CD14-positive monocyte (primary cell): ENCODE data around the gene LRP1. TPM values are rescaled to one million over a fixed set of nuclear protein-coding genes. Genes with fewer than 3 reads are reported as not detected.
A peak's percentile ranks its signal among the peaks of the same experiment; 100 is the strongest.

Experiments
- DNase-seq, 3 donors: peaks; one replicate each; pipeline ENCODE4 v3.0.0-alpha.2; 2011 to 2022
- H2AFZ ChIP-seq: 2 replicates; pipeline ENCODE4 v1.6.0; 2012; ENCODE audit warnings: mild to moderate bottlenecking, low read depth, low read length, inconsistent platforms; ENCODE audit not compliant: insufficient read depth, poor library complexity, severe bottlenecking
- H3K27ac ChIP-seq, 2 donors: 1 replicate in 1 of 2; 2 replicates in 1 of 2; pipeline ENCODE4 v1.5.1; 2012 to 2013; ENCODE audit warnings: low read length in 2 of 2, control low read depth in 1 of 2, inconsistent platforms in 1 of 2, low read depth in 1 of 2, mild to moderate bottlenecking in 1 of 2
- H3K27me3 ChIP-seq, 2 donors: one replicate each; pipeline versions ENCODE4 v1.6.0 to v1.6.1; 2011 to 2013; ENCODE audit warnings: low read length in 2 of 2; ENCODE audit not compliant: control insufficient read depth in 2 of 2, insufficient read depth in 2 of 2
- H3K36me3 ChIP-seq, 2 donors: replicated peaks in 1 of 2; 1 replicate in 1 of 2; 2 replicates in 1 of 2; pipeline versions ENCODE4 v1.5.1 to v1.6.1; 2012 to 2013; ENCODE audit warnings: low read length in 2 of 2, control low read depth in 1 of 2, inconsistent platforms in 1 of 2, mild to moderate bottlenecking in 1 of 2; ENCODE audit not compliant: insufficient read depth in 2 of 2, control insufficient read depth in 1 of 2
- H3K4me1 ChIP-seq, 2 donors: 1 replicate in 1 of 2; 2 replicates in 1 of 2; pipeline versions ENCODE4 v1.5.1 to v1.6.1; 2012 to 2013; ENCODE audit warnings: low read length in 2 of 2, control low read depth in 1 of 2, inconsistent platforms in 1 of 2, mild to moderate bottlenecking in 1 of 2, moderate library complexity in 1 of 2; ENCODE audit not compliant: insufficient read depth in 2 of 2, control insufficient read depth in 1 of 2
- H3K4me2 ChIP-seq: replicated peaks from 2 replicates; pipeline ENCODE3; 2012; ENCODE audit warnings: low read length, moderate library complexity, mild to moderate bottlenecking; ENCODE audit not compliant: poor library complexity, severe bottlenecking; ENCODE audit errors: extremely low read depth
- H3K4me3 ChIP-seq, 3 experiments: fragments of 200-600 bp in 1 of 3; sonication (generic) in 1 of 3; replicated peaks in 1 of 3; 1 replicate in 2 of 3; 2 replicates in 1 of 3; pipeline ENCODE4 v1.5.1; 2011 to 2013; ENCODE audit warnings: low read length in 3 of 3, mild to moderate bottlenecking in 3 of 3, control low read depth in 2 of 3, low read depth in 2 of 3, inconsistent platforms in 1 of 3, moderate library complexity in 1 of 3
- H3K79me2 ChIP-seq: 2 replicates; pipeline ENCODE4 v1.6.0; 2012; ENCODE audit warnings: mild to moderate bottlenecking, control low read depth, inconsistent platforms, low read length, moderate library complexity; ENCODE audit not compliant: insufficient read depth
- H3K9ac ChIP-seq: 2 replicates; pipeline ENCODE4 v1.6.0; 2017; ENCODE audit warnings: low read length, mild to moderate bottlenecking; ENCODE audit not compliant: insufficient read depth, poor library complexity, severe bottlenecking
- H3K9me3 ChIP-seq, 2 donors: replicated peaks in 1 of 2; 1 replicate in 1 of 2; 2 replicates in 1 of 2; pipeline versions ENCODE4 v1.5.1 to v1.6.1; 2012 to 2013; ENCODE audit warnings: low read length in 2 of 2, control low read depth in 1 of 2; ENCODE audit not compliant: control insufficient read depth in 1 of 2, insufficient read depth in 1 of 2
- H4K20me1 ChIP-seq: 2 replicates; pipeline ENCODE4 v1.6.0; 2012; ENCODE audit warnings: mild to moderate bottlenecking, low read length, control low read depth, moderate library complexity; ENCODE audit not compliant: insufficient read depth
- H3K27ac Mint-ChIP-seq, 7 donors: one replicate each; pipeline ENCODE4 v1.8.0; 2020; ENCODE audit warnings: mild to moderate bottlenecking in 7 of 7, mixed read lengths in 7 of 7, moderate library complexity in 6 of 7, inconsistent platforms in 2 of 7
- H3K27me3 Mint-ChIP-seq, 3 donors: one replicate each; pipeline ENCODE4 v1.8.0; 2021 to 2022; ENCODE audit warnings: low read depth in 3 of 3, mild to moderate bottlenecking in 3 of 3, mixed read lengths in 3 of 3, moderate library complexity in 3 of 3, inconsistent platforms in 1 of 3
- H3K36me3 Mint-ChIP-seq, 2 donors: one replicate each; pipeline ENCODE4 v1.8.0; 2020; ENCODE audit warnings: mixed read lengths in 2 of 2, inconsistent platforms in 1 of 2, mild to moderate bottlenecking in 1 of 2
- H3K4me1 Mint-ChIP-seq: one replicate; pipeline ENCODE4 v1.8.0; 2020; ENCODE audit warnings: mild to moderate bottlenecking, mixed read lengths
- H3K4me3 Mint-ChIP-seq, 2 donors: one replicate each; pipeline ENCODE4 v1.8.0; 2020; ENCODE audit warnings: mild to moderate bottlenecking in 2 of 2, mixed read lengths in 2 of 2, moderate library complexity in 1 of 2
- H3K9me3 Mint-ChIP-seq, 7 donors: one replicate each; pipeline ENCODE4 v1.8.0; 2020 to 2022; ENCODE audit warnings: mixed read lengths in 7 of 7, mild to moderate bottlenecking in 6 of 7, moderate library complexity in 6 of 7, inconsistent platforms in 2 of 7
- CTCF ChIP-seq: fragments of 200-600 bp; IDR thresholded peaks from one replicate; pipeline ENCODE4 v1.8.0; 2022; ENCODE audit warnings: antibody characterized with exemption, mild to moderate bottlenecking
- WGBS: methylation state at CpG from one replicate; pipeline ENCODE4 v1.1.5; 2013; ENCODE audit warnings: missing lambda C conversion rate; ENCODE audit not compliant: insufficient coverage; 5-methylcytosine and 5-hydroxymethylcytosine counted together
- intact Hi-C, 2 donors: fragments of 100-400 bp; cut with micrococcal nuclease; formaldehyde crosslinking; loops; one replicate each; pipeline versions ENCODE4 v1.15.0 to v1.15.1; 2023
- polyA plus RNA-seq, 3 donors: library from polyadenylated mRNA; depleted of rRNA in 1 of 3; unstranded in 2 of 3; stranded (reverse) in 1 of 3; fragments of 300-500 nt in 2 of 3; fragments of >200 nt in 1 of 3; fragmentation: Illumina TruSeq in 2 of 3; gene quantifications; 1 replicate in 2 of 3; 2 replicates in 1 of 3; pipeline ENCODE4 v1.2.3, GENCODE V29; 2012 to 2021

Gene LRP1
- polyA plus RNA-seq, 3 donors = 5.5 to 246 (median 10.5) TPM

DNA sequence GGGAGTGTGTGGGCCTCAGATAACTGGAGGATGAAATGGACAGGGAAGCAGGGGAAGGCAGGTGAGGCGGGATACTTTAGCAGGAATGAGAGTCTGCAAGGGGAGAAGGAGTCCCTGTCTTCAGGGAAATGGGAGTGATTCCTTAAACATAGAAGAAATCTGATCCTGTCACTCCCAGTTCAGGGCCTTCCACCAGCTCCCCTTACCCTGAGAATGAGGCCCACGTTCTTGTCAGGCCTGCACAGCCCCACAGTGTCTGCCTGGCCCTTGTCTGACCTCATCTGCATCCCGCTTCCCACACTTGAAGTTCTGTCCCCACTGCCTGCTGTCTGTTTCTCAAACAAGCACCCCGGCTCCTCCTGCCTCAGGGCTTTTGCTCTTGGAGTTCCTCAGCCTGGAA lies 31.8 kb downstream of the LRP1 start:
- Mint-ChIP-seq H3K27me3 (peaks cover 0 to 5% (median 3%) of the 10 kb centered on the region in 3 donors), H3K27ac (no peak overlapping the region), H3K36me3 (peaks cover 86 to 97% of the 10 kb centered on the region in 2 donors), H3K4me1 (peaks cover 84% of the 10 kb centered on the region), H3K4me3 (no peak overlapping the region), H3K9me3 (no peaks in the 10 kb centered on the region)
- Histone ChIP-seq H4K20me1 (peaks cover 66% of the 10 kb centered on the region), H3K9ac (no peak overlapping the region), H3K36me3 (peaks cover 81 to 97% of the 10 kb centered on the region in 2 donors), H3K4me2 (no peak overlapping the region), H3K79me2 (peaks cover 17% of the 10 kb centered on the region), H3K27ac (no peak overlapping the region), H3K4me3 (no peak overlapping the region), H2AFZ (no peak overlapping the region), H3K4me1 (peaks cover 69 to 78% of the 10 kb centered on the region in 2 donors), H3K27me3 (no peaks in the 10 kb centered on the region), H3K9me3 (no peaks in the 10 kb centered on the region)
- no peak for DNase-seq
- intact Hi-C loops = loop anchor here in 1 of 2 donors (5.0 kb wide), 1 partner anchor 33 kb away; the partner anchor contains the start of gene LRP1
- 98% methylated on average over 4 of the region's 4 CpGs for WGBS
- no peak for TF ChIP-seq CTCF

GRCh38 chr12:57160741-57161140 lies 32.5 kb downstream of the LRP1 start:
- H3K4me3 Mint-ChIP-seq = no peak overlapping the region
- H3K9me3 Mint-ChIP-seq = no peaks in the 10 kb centered on the region
- H3K27me3 Mint-ChIP-seq = peaks cover 0 to 5% (median 4%) of the 10 kb centered on the region in 3 donors
- H3K4me1 Mint-ChIP-seq = peaks cover 80% of the 10 kb centered on the region
- no peak for DNase-seq
- H3K36me3 ChIP-seq = peaks cover 81 to 97% of the 10 kb centered on the region in 2 donors
- H3K79me2 ChIP-seq = peaks cover 11% of the 10 kb centered on the region
- no peak overlapping the region for H3K4me2 ChIP-seq
- no peaks in the 10 kb centered on the region for H3K9me3 ChIP-seq
- H2AFZ ChIP-seq = no peak overlapping the region
- no peak overlapping the region for H3K4me3 ChIP-seq
- intact Hi-C loops = loop anchor here in 1 of 2 donors (5.0 kb wide), 1 partner anchor 33 kb away; the partner anchor contains the start of gene LRP1
- peaks cover 62 to 72% of the 10 kb centered on the region in 2 donors for H3K4me1 ChIP-seq
- H3K27me3 ChIP-seq = no peaks in the 10 kb centered on the region
- no peak overlapping the region for H3K9ac ChIP-seq
- TF ChIP-seq CTCF = no peak
- WGBS = 97% methylated on average over 13 of the region's 14 CpGs
- peaks cover 89 to 97% of the 10 kb centered on the region in 2 donors for H3K36me3 Mint-ChIP-seq
- H3K27ac Mint-ChIP-seq = peak overlapping the region in 2 of 7 donors; percentile 15 to 20
- no peak overlapping the region for H3K27ac ChIP-seq
- H4K20me1 ChIP-seq = peaks cover 73% of the 10 kb centered on the region
